Esophagus squamous epithelium (tissue), 4 donors: Measurements from ENCODE around the gene GCM1.

ENCODE experiments used
- CTCF ChIP-seq, 6 experiments: fragments of 450-650 bp in 4 of 6; fragments of 200-600 bp in 2 of 6; sonication (generic) in 2 of 6; IDR thresholded peaks; one replicate each; pipeline ENCODE4 v1.5.1; 2016 to 2019; ENCODE audit warnings: antibody characterized with exemption in 6 of 6, mild to moderate bottlenecking in 4 of 6, moderate library complexity in 4 of 6
- POLR2A ChIP-seq, 4 donors: fragments of 450-650 bp; IDR thresholded peaks; one replicate each; pipeline ENCODE4 v1.6.1; 2017; ENCODE audit warnings: antibody characterized with exemption in 4 of 4, mild to moderate bottlenecking in 4 of 4, moderate library complexity in 3 of 4

- TF ChIP-seq CTCF (IDR thresholded peaks at IDR 0.05) (no peak), POLR2A (IDR thresholded peaks at IDR 0.05) (no peak)
These were observed 16.7 kb upstream of the GCM1 start for GRCh38 chr6:53165293-53165692.
